Measurements from ENCODE around the gene PCDHGA7.
A peak's percentile ranks its signal among the peaks of the same experiment; 100 is the strongest.
"Not testable (repeated sequence)": the region's sequence is repeated elsewhere in the genome, so short reads cannot be mapped to it uniquely, and the experiment has no call there.

The PCDHGA7 gene

DNA sequence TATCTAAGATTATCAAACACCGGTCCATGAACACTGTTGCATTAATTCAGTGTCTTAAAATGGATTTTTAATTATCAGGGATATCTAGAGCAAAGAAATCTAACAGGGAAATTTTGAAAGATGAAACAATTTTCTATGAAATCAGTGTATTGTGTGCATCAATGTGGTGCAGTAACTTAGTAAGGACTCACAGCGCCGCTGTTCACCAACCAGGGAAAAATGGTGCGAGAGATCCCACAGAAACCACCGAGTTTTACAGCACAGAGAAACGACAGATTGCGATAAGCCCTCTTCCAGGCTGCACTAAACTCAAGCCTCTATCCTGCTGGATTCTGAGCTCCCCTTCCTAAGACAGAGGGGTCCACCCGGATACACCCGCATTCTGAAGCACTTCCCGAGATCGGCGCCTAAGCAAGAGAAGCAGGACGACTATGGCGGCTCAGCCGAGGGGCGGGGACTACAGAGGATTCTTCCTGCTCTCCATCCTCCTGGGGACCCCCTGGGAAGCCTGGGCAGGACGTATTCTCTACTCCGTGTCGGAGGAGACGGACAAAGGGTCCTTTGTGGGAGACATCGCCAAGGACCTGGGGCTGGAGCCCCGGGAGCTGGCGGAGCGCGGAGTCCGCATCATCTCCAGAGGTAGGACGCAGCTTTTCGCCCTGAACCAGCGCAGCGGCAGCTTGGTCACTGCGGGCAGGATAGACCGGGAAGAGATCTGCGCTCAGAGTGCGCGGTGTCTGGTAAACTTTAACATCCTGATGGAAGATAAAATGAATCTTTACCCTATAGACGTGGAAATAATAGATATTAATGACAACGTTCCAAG is at the start of gene PCDHGA7:
Gene PCDHGA7 (plus strand): TSS at position 274 of the 826 bp plus-strand sequence. CDS start 158 bp downstream, at position 432.
- DNase-seq (ENCODE audit: low spot score): peak; percentile 33

- DNase-seq (ENCODE audit: low spot score): peak; percentile 59
Observed at GRCh38 chr5:141338538-141339306, 43.8 kb upstream of the PCDHGA7 start, which contains the start of gene PCDHGA2. Gene PCDHGA2 (plus strand): TSS chr5:141338760.

- not testable (repeated sequence) for DNase-seq (ENCODE audit: low spot score)
Observed at GRCh38 chr5:141340781-141341354, 41.7 kb upstream of the PCDHGA7 start.

DNA sequence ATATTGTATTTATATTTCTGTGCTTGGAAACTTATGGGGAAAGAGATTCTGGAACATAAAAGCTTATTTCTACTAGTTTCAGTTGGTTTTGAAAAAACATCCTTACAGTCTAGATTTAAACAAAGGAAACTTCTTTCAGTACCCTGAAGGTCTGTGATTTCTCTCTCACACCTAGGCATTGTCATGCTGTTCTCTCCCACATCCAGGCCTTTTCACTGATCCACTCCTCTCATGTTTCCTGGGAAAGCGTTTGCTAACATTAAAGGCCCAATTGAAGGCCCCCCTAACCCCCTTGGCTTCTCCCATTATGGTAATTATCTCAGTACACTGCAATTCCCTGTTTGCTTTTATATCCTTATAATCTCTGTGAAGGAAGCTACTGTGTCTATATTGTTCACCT is 39.8 kb upstream of the PCDHGA7 start:
- DNase-seq (ENCODE audit: low spot score): no peak

DNA sequence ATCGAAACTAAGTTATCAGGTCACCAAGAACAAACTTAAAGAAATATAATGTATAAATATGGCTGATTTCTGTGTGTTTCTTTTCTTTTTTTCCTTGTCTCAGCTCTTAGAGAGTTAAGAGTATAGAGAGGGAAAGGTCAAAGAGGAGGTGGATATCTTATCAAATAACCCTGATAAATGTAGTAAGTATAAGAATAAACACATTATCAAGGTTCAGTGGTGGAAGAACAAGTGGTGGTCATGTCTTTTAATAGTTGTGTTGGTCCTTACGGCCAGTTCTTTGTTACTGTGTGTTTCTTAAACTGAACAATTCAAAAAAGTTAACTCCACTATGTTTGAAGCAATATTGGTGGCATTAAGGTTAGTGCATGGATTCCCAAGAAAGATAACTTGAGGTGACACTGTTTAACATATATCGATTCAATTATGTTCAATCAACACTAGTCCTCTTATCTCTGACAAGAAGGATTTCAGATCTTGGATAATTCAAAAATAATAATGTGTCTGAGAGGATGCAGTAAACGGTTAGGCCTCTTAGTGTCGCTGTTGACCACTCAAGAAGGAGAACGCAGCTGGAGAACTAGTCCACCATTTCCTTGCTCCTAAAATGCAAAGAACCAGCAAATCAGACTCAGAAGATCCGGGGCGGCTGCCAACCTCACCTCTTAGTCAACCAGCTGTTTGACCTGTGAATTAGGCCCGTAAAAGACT is 39.1 kb upstream of the PCDHGA7 start, which contains the start of gene PCDHGA3:
Gene PCDHGA3 (plus strand): TSS at position 588 of the 711 bp plus-strand sequence. CDS start 205 bp downstream, outside the sequence.
- peak; percentile 44 for DNase-seq (ENCODE audit: low spot score)

DNA sequence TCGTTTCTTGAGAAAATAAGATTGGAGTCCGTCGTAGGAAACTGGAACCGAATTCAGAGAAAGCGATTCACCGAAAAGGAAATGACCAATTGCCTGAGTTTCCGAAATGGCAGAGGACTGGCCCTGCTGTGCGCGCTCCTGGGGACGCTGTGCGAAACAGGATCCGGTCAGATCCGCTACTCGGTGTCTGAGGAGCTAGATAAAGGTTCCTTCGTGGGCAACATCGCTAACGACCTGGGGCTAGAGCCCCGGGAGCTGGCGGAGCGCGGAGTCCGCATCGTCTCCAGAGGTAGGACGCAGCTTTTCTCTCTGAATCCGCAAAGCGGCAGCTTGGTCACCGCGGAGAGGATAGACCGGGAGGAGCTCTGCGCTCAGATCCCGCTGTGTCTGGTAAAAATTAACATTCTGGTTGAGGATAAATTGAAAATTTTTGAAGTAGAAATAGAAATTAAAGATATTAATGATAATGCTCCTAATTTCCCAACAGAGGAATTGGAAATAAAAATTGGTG is 38.5 kb upstream of the PCDHGA7 start:
- DNase-seq (ENCODE audit: low spot score): no peak

DNA sequence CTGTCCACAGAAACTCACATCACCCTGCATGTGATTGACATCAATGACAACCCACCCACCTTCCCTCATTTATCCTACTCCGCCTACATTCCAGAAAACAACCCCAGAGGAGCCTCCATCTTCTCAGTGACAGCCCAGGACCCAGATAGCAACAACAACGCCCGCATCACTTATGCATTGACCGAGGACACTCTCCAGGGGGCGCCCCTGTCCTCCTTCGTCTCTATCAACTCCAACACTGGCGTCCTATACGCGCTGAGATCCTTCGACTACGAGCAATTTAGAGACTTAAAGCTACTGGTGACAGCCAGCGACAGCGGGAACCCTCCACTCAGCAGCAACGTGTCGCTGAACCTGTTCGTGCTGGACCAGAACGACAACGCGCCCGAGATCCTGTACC is 37.2 kb upstream of the PCDHGA7 start:
- DNase-seq (ENCODE audit: low spot score): no peak

- not testable (repeated sequence) for DNase-seq (ENCODE audit: low spot score)
Observed at GRCh38 chr5:141346017-141346416, 36.5 kb upstream of the PCDHGA7 start.

DNA sequence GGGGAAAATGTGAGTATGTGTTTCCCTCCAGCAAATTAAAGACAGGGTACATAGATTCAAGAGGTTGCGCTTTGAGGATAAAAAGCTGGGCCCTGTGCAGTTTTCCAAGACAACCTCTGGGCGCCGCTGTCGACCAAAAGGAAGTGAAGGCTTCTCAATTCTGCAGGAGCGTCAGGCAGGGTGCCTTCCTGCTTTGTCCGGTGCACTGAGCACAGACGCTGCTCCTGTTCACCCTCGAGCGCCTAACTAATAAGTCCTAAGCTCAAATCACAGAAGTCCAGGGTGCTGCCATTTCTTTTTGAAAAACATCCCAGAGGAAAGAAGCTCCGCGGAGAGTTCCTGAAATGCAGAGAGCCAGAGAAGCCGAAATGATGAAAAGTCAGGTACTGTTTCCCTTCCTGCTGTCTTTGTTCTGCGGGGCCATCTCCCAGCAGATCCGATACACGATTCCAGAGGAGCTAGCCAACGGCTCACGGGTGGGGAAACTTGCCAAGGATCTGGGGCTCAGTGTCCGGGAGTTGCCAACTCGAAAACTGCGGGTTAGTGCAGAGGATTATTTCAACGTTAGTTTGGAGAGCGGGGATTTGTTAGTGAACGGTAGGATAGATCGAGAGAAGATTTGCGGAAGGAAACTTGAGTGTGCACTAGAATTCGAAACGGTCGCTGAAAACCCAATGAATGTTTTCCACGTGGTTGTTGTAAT is 32.5 kb upstream of the PCDHGA7 start, which contains the start of gene PCDHGB1:
Gene PCDHGB1 (plus strand): TSS at position 183 of the 703 bp plus-strand sequence. CDS start 162 bp downstream, at position 345.
- DNase-seq (ENCODE audit: low spot score): peak; percentile 74

GRCh38 chr5:141351591-141351990 is 31.0 kb upstream of the PCDHGA7 start:
- DNase-seq (ENCODE audit: low spot score): no peak

- no peak for DNase-seq (ENCODE audit: low spot score)
Observed at GRCh38 chr5:141354900-141355469, 27.6 kb upstream of the PCDHGA7 start, which contains the start of gene PCDHGA4. Gene PCDHGA4 (plus strand): TSS chr5:141355021. CDS start chr5:141355108, 87 bp downstream.

DNA sequence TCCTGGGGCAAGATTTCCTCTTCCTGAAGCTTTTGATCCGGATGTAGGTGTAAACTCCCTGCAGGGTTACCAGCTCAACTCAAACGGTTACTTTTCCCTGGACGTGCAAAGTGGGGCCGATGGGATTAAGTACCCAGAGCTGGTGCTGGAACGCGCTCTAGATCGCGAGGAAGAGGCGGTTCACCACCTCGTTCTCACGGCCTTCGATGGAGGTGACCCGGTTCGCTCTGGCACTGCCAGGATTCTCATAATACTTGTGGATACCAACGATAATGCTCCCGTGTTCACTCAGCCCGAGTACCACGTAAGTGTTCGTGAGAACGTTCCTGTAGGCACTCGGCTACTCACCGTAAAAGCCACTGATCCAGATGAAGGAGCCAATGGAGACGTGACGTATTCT is 26.9 kb upstream of the PCDHGA7 start:
- DNase-seq (ENCODE audit: low spot score): no peak

DNA sequence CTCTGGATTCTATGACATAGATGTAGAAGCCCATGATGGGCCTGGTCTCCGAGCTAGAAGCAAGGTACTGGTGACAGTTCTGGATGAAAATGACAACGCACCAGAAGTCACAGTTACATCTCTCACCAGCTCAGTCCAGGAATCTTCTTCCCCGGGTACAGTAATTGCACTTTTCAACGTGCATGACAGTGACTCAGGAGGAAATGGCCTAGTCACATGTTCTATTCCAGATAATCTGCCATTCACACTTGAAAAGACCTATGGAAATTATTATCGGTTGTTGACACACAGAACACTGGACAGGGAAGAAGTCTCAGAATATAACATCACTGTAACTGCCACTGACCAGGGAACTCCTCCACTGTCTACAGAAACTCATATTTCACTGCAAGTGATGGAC is 26.4 kb upstream of the PCDHGA7 start:
- no peak for DNase-seq (ENCODE audit: low spot score)

GRCh38 chr5:141356950-141357349 is 25.6 kb upstream of the PCDHGA7 start:
- DNase-seq (ENCODE audit: low spot score): no peak

- peak; percentile 54 for DNase-seq (ENCODE audit: low spot score)
Observed at GRCh38 chr5:141359790-141360426, 22.6 kb upstream of the PCDHGA7 start, which contains the start of gene PCDHGB2. Gene PCDHGB2 (plus strand): TSS chr5:141359994. CDS start chr5:141360136, 142 bp downstream.

- no peak for DNase-seq (ENCODE audit: low spot score)
Observed at GRCh38 chr5:141360685-141361084, 21.9 kb upstream of the PCDHGA7 start.

DNA sequence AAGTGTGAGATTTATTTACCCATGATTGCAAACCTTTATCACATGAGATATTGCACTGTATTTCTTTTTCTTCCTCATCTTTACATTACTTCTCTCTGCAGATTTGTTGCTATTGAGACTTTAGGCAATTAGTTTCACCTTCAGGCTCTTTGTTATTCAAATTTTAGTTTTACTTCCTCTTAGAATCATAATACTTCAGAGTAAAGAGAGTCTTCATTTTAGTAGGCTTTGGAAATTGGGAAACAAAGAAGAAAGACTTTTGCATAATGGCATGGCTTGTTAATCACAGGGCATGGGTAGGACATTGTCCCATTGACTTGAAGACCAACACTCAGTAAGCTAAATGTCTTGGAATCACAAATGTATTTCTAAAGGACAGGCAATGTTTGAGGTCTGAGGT is 19.8 kb upstream of the PCDHGA7 start:
- DNase-seq (ENCODE audit: low spot score): no peak

GRCh38 chr5:141363952-141364660 is 18.4 kb upstream of the PCDHGA7 start, which contains the start of gene PCDHGA5:
Gene PCDHGA5 (plus strand): TSS chr5:141364162. CDS start chr5:141364331, 169 bp downstream.
- DNase-seq (ENCODE audit: low spot score): peak; percentile 17
